Activated T-cell treated with anti-CD3 and anti-CD28 coated beads, Interleukin-2, amount 50 U/mL, for 4 hours (primary cell): ENCODE results near the gene KRTAP10-8. TPM values are rescaled to one million over a fixed set of nuclear protein-coding genes. Genes with fewer than 3 reads are reported as not detected.
A peak's percentile ranks its signal among the peaks of the same experiment; 100 is the strongest.
"Not testable (repeated sequence)": the region's sequence is repeated elsewhere in the genome, so short reads cannot be mapped to it uniquely, and the experiment has no call there.

Source experiments
- ATAC-seq, 2 donors: fragments of 200-7000 bp; cut with Tn5 transposase; one replicate each; pipeline ENCODE4 v1.10.0; 2021
- DNase-seq: peaks from one replicate; pipeline ENCODE4 v3.0.0-alpha.2; 2020
- H3K27me3 Mint-ChIP-seq: one replicate; pipeline ENCODE4 v1.8.0; 2021; ENCODE audit warnings: low read depth, mixed read lengths
- H3K36me3 Mint-ChIP-seq: one replicate; pipeline ENCODE4 v1.8.0; 2022; ENCODE audit warnings: mixed read lengths; ENCODE audit not compliant: insufficient read depth
- H3K4me1 Mint-ChIP-seq: one replicate; pipeline ENCODE4 v1.8.0; 2021; ENCODE audit warnings: low read depth, mixed read lengths
- H3K4me3 Mint-ChIP-seq: one replicate; pipeline ENCODE4 v1.8.0; 2021; ENCODE audit warnings: mild to moderate bottlenecking, moderate library complexity, mixed read lengths
- H3K9me3 Mint-ChIP-seq: one replicate; pipeline ENCODE4 v1.8.0; 2021; ENCODE audit warnings: mixed read lengths
- total RNA-seq, 3 donors: library from RNA; stranded (reverse); gene quantifications; one replicate each; pipeline ENCODE4 v1.2.1, GENCODE V29; 2021

KRTAP10-8 gene
- total RNA-seq, 3 donors from 2014 or later, result not detected

DNA sequence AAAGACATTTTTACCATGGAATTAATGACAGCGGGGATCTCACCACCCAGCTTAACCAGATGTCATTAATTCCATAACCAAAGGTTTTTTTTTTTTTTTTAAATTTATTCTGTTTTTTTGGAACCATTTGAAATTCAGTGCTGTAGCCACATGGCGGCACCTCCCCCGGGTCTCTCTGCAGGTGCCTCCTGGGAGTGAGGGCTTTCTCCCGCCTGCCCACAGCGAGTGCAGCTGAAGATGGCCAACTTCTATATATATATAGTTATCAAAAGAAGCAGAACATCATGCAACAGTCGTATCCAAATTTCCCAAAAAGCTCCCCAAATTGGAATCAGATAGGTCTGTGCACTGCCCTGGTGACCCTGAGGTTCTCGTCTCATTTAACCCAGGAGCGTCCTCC, 3.6 kb downstream of the KRTAP10-8 start:
- Mint-ChIP-seq H3K27me3 (no peaks in the 10 kb centered on the region), H3K4me1 (peaks cover 47% of the 10 kb centered on the region), H3K9me3 (peaks cover 20% of the 10 kb centered on the region), H3K36me3 (peaks cover 11% of the 10 kb centered on the region), H3K4me3 (no peak overlapping the region)
- ATAC-seq (no peak), DNase-seq (no peak)

- ATAC-seq (no peak), DNase-seq (no peak)
- Mint-ChIP-seq H3K27me3 (no peaks in the 10 kb centered on the region), H3K4me3 (no peak overlapping the region), H3K9me3 (peaks cover 20% of the 10 kb centered on the region), H3K36me3 (peaks cover 11% of the 10 kb centered on the region), H3K4me1 (peaks cover 50% of the 10 kb centered on the region)
Measured at GRCh38 chr21:44615911-44616590, 4.2 kb downstream of the KRTAP10-8 start.

DNA sequence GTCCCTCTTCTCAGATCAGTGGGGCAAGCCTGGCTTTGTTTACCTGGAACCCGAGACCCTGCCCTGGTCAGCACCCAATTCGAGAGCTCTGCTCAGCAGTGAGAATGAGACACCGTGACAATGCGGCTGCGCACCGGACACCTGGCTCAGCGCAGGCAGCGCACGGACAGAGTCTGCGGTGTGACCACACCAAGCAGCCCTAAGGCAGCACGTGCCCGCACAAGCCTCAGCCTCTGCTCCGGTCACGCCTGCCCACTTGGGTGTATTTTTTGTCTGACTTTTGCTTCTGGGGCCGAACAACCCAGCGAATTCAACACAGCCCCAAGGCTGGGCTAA, 4.7 kb downstream of the KRTAP10-8 start:
- ATAC-seq (no peak), DNase-seq (no peak)
- H3K27me3 Mint-ChIP-seq, result no peaks in the 10 kb centered on the region
- peaks cover 19% of the 10 kb centered on the region for H3K9me3 Mint-ChIP-seq
- H3K4me1 Mint-ChIP-seq, result peaks cover 50% of the 10 kb centered on the region
- peaks cover 8% of the 10 kb centered on the region for H3K36me3 Mint-ChIP-seq
- H3K4me3 Mint-ChIP-seq, result no peak overlapping the region

DNA sequence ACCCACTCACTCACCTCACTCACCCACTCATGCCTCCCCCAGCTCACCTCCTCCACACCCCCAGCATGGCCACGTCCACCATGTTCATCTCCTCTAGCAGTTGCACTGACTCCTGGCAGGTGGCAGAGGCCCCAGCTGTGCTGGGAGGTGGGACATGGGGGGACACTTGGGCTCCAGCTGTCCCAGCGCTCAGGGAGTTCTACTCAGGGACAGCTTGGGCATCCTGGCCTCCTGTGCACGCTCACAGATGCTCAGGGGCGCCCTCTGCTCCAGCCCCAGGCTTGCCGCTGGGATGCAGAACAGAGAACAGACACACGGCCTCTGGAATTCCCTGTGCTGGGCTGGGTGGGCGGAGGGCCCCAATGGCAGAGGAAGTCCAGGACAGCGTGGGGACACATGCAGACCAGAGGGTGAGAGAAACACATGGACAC, 5.2 kb downstream of the KRTAP10-8 start:
- peaks cover 19% of the 10 kb centered on the region for H3K9me3 Mint-ChIP-seq
- no peak overlapping the region for H3K4me3 Mint-ChIP-seq
- H3K36me3 Mint-ChIP-seq, result peaks cover 8% of the 10 kb centered on the region
- ATAC-seq, result no peak
- peaks cover 50% of the 10 kb centered on the region for H3K4me1 Mint-ChIP-seq
- DNase-seq, result no peak
- no peaks in the 10 kb centered on the region for H3K27me3 Mint-ChIP-seq

- peaks cover 32% of the 10 kb centered on the region for H3K9me3 Mint-ChIP-seq
- ATAC-seq (peak; percentile 42 to 44), DNase-seq (no peak)
- peak overlapping the region; percentile 49 for H3K4me3 Mint-ChIP-seq
- peaks cover 8% of the 10 kb centered on the region for H3K36me3 Mint-ChIP-seq
- no peaks in the 10 kb centered on the region for H3K27me3 Mint-ChIP-seq
- H3K4me1 Mint-ChIP-seq, result peaks cover 50% of the 10 kb centered on the region
Measured at GRCh38 chr21:44618504-44618903, 6.6 kb downstream of the KRTAP10-8 start.

GRCh38 chr21:44618909-44619308, 7.0 kb downstream of the KRTAP10-8 start:
- peak; percentile 96 to 100 for ATAC-seq
- Mint-ChIP-seq H3K4me3 (peak overlapping the region; percentile 49), H3K9me3 (peaks cover 36% of the 10 kb centered on the region), H3K36me3 (peaks cover 9% of the 10 kb centered on the region), H3K4me1 (peaks cover 50% of the 10 kb centered on the region), H3K27me3 (no peaks in the 10 kb centered on the region)
- peak; percentile 50 for DNase-seq

GRCh38 chr21:44619886-44620285, 8.0 kb downstream of the KRTAP10-8 start:
- Mint-ChIP-seq H3K4me1 (peaks cover 49% of the 10 kb centered on the region), H3K36me3 (peaks cover 11% of the 10 kb centered on the region), H3K27me3 (no peaks in the 10 kb centered on the region), H3K4me3 (no peak overlapping the region), H3K9me3 (peaks cover 44% of the 10 kb centered on the region)
- ATAC-seq (no peak), DNase-seq (no peak)

DNA sequence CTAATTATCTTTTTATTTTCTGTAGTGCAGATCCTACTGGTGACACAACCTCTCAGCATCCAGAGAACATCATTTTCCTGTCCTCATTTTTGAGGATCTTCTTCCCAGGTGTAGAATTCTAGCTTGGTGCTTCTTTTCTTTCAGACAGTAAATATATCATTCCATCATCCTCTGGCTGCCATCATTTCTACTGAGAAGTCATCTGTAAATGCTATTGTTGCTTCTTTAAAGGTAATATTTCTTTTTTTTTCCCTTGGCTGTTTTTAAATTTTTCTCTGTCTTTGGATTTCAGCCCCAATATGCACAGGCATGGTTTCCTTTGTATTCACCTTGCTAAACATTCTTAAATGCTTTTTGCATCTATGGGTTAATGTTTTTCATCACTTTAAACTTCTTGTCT, 11.7 kb downstream of the KRTAP10-8 start:
- Mint-ChIP-seq H3K4me1 (peaks cover 31% of the 10 kb centered on the region), H3K4me3 (no peak overlapping the region), H3K27me3 (no peaks in the 10 kb centered on the region), H3K36me3 (peaks cover 11% of the 10 kb centered on the region), H3K9me3 (peaks cover 44% of the 10 kb centered on the region)
- no peak for ATAC-seq
- no peak for DNase-seq

- no peak for DNase-seq
- H3K9me3 Mint-ChIP-seq, result peaks cover 34% of the 10 kb centered on the region
- no peak for ATAC-seq
- H3K4me3 Mint-ChIP-seq, result no peak overlapping the region
- no peaks in the 10 kb centered on the region for H3K27me3 Mint-ChIP-seq
- H3K36me3 Mint-ChIP-seq, result peaks cover 3% of the 10 kb centered on the region
- H3K4me1 Mint-ChIP-seq, result peaks cover 25% of the 10 kb centered on the region
Measured at GRCh38 chr21:44625756-44626155, 13.9 kb downstream of the KRTAP10-8 start.

GRCh38 chr21:44626262-44626661, 14.4 kb downstream of the KRTAP10-8 start:
- Mint-ChIP-seq H3K4me3 (no peak overlapping the region), H3K27me3 (no peaks in the 10 kb centered on the region)
- DNase-seq, result no peak

DNA sequence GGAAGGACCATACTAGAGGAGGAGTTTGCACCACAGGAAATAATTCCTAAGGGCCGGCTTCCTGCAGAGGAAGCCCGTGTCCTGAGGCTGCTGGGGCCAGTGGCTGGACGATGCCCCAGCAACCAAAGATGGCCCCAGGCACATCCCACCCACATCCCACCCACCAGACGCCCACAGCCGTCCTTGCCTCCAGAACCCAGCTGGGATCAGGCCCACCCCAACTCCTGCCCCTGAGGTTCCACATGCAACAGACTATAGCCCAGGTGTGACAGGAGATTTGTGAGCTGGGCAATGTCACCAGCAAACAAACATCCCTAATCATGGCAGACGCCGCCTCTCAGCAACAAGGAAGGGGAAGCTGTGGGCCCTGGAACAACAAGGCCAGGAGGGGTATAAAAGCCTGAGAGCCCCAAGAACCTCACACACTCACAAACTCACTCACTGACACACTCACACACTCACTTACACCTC, 14.8 kb downstream of the KRTAP10-8 start, which contains the start of gene KRTAP10-9:
Gene KRTAP10-9 (plus strand): TSS at position 421 of the 471 bp plus-strand sequence. CDS start 79 bp downstream, outside the sequence.
- Mint-ChIP-seq H3K36me3 (peaks cover 4% of the 10 kb centered on the region), H3K4me1 (peaks cover 25% of the 10 kb centered on the region), H3K9me3 (peaks cover 42% of the 10 kb centered on the region), H3K27me3 (no peaks in the 10 kb centered on the region), H3K4me3 (no peak within 1 kb of the TSS)
- no peak for ATAC-seq
- no peak for DNase-seq

More at GRCh38 chr21:44626262-44626661, 14.4 kb downstream of the KRTAP10-8 start:
- H3K9me3 Mint-ChIP-seq, result peaks cover 39% of the 10 kb centered on the region
- H3K36me3 Mint-ChIP-seq, result peaks cover 3% of the 10 kb centered on the region
- H3K4me1 Mint-ChIP-seq, result peaks cover 25% of the 10 kb centered on the region
- no peak for ATAC-seq

DNA sequence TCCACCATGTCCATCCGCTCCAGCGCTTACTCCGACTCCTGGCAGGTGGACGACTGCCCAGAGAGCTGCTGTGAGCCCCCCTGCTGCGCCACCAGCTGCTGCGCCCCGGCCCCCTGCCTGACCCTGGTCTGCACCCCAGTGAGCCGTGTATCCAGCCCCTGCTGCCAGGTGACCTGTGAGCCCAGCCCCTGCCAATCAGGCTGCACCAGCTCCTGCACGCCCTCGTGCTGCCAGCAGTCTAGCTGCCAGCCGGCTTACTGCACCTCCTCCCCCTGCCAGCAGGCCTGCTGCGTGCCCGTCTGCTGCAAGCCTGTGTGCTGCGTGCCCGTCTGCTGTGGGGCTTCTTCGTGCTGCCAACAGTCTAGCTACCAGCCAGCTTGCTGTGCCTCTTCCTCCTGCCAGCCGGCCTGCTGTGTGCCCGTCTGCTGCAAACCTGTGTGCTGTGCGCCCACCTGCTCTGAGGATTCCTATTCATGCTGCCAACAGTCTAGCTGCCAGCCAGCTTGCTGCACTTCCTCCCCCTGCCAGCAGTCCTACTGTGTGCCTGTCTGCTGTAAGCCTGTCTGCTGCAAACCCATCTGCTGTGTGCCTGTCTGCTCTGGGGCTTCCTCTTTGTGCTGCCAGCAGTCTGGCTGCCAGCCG, 15.4 kb downstream of the KRTAP10-8 start:
- H3K4me3 Mint-ChIP-seq, H3K27me3 Mint-ChIP-seq, ATAC-seq, H3K36me3 Mint-ChIP-seq, DNase-seq: not testable (repeated sequence)
- peaks cover 25% of the 10 kb centered on the region for H3K4me1 Mint-ChIP-seq
- H3K9me3 Mint-ChIP-seq, result peaks cover 46% of the 10 kb centered on the region

- Mint-ChIP-seq H3K9me3 (peaks cover 43% of the 10 kb centered on the region), H3K4me1 (peaks cover 25% of the 10 kb centered on the region)
- not testable (repeated sequence) for H3K4me3 Mint-ChIP-seq, H3K36me3 Mint-ChIP-seq, DNase-seq, ATAC-seq, H3K27me3 Mint-ChIP-seq
Measured at GRCh38 chr21:44627831-44628233, 16.0 kb downstream of the KRTAP10-8 start.

DNA sequence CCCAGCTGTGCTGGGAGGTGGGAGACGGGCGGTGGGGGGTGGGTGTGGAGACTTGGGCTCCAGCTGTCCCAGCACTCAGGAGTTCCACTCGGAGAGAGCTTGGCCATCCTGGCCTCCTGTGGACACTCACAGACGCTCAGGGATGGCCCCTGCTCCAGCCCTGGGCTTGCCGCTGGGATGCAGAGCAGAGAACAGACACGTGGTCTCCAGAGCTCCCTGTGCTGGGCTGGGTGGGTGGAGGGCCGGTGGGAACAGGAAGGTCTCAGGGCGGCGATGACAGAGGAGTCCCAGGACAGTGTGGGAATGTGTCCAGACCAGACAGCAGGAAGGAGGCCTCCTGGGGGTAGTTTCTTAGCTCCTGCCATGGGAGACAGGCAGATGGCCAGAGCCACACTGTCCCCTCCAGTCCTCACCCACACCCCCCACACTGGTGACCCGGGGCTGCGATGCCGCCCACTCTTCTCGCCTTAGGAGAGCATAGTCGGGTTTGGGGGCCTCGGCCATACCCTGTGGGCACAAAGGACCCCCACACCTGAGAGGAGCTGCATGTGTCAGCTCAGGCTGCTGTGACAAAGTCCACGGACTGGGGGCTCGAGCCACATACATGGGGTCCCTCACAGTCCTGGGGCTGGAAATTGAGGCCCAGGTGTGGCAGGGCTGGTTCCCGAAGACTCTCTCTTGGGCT, 17.0 kb downstream of the KRTAP10-8 start:
- peaks cover 43% of the 10 kb centered on the region for H3K9me3 Mint-ChIP-seq
- H3K27me3 Mint-ChIP-seq, result no peaks in the 10 kb centered on the region
- H3K4me3 Mint-ChIP-seq, result no peak overlapping the region
- H3K36me3 Mint-ChIP-seq, result peaks cover 5% of the 10 kb centered on the region
- no peak for DNase-seq
- no peak for ATAC-seq
- H3K4me1 Mint-ChIP-seq, result peaks cover 25% of the 10 kb centered on the region
